NCI-H2171 treated with DMSO at 0.1 percent for 48 hours (cell line): ENCODE results near the gene CXCL3.
"Not testable (repeated sequence)": the region's sequence is repeated elsewhere in the genome, so short reads cannot be mapped to it uniquely, and the experiment has no call there.

ENCODE experiments used
- DNase-seq: peaks from one replicate; lab custom pipeline; 2025; lab: John Stamatoyannopoulos, UW

CXCL3 gene

DNA sequence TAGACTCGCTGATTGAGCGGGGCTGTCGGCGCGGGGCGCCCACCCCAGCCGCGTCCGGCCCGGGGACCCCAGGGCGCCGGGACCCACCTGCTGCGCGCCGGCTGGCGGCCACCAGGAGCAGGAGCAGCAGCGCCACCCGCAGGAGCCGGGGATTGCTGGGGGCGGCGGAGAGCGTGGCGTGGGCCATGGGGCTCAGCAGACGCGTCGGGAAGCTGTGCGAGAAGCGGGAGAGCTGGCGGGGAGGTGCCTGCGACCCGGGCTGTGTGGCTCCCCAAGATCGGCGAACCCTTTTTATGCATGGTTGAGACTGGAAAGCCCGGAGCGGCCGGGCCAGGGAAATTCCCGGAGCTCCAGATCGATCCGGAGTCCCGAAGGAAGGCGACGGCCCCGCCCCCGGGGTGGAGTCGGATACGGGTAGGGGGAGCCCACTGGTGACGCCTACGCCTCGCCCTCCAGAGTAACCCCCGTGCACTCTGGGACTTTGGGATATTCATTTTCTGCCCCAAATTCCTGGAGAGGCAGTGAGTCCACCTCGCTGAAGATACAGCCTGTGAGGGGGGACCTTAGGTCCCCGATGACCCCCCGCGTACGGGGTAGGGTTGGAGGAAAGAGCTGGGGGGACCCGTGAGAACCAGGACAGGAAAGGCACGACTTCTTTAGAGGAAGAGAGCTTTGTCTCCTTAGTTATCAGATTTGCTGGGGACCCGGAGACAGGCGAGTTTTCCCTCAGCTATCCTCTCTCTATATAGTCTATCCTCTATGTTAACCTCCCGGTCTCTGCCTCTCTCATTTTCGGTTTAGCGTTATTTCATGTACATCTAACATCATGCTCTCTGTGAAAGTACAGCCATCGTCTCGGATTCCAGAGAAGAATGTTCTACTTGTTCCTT lies at the start of gene CXCL3:
TSS of gene CXCL3 (minus strand) at position 265 of the 890 bp plus-strand sequence. CDS start at position 187, 78 bp downstream.
- DNase-seq, result no peak

DNA sequence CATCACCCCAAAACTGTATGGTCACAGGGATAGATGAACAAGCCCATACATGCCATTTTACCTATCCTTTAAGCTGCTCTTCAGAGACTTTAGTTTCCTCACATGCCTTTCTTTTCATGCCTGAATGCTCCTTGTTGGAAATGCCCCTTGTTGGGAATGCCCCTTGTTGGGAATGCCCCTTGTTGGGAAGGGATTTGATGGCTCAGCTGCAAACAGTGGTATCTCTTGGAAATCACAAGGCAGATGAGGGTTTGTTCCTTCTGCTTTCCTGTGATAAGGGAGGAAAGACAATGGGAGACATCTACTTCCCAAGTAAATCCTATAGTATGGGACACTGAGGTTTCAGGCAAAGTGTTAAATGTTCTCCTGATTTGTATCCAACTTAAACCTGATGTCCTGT lies 49.0 kb upstream of the CXCL3 start:
- DNase-seq, result no peak

DNA sequence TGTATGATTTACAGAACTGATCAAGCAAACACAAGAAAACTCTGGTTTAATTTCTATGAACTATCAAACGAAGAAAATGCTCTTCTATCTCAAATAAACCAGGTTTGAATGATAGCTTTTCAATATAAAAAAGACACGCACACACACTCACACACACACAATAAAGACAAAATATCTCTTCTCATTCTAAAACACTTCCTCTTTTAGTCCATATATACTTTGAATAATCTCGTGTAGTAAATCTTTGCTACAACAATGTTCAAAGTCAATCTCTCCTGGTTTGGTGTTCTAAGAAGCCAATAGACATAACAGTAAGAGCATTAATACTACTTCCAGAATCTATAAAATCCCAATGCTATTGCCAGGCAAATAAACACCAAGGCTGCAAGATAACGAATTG lies 47.2 kb upstream of the CXCL3 start:
- DNase-seq, result no peak

DNA sequence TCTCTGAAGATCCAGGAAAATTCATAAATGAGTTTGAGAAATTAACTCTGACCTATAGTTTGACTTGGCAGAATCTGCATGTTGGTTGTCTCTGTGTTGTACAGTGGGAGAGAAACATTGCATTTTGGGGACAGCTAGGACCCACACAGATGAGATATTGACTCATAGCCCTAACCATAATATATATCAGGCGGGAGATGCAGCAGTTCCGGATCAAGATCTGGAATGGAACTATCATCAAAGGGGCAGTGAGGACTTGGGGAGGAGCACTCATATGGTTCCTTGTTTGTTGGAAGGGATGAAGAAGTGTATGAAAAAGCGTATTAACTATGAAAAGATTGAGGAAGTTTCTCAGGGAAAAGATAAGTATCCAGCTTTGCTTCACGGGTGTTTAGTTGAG lies 46.5 kb upstream of the CXCL3 start:
- no peak for DNase-seq

DNA sequence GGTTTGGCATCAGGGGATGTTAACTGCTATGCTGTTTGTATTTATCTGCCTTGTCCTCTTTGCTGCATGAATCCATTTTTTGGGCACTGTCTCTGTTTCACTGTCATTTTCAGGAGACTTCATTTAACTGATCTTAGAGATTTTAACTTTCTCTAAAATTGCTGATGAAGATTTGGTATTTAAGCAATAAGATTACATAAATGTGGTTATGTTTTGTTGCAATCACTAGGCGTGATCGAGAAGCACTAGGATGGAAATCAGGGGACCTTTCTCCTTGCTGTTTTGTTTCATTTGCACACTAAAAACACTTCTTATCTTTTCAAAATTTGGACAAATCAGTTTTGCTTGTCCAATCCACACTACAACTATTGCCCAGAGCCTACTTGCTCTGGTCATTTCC lies 45.1 kb upstream of the CXCL3 start:
- DNase-seq, result no peak

DNA sequence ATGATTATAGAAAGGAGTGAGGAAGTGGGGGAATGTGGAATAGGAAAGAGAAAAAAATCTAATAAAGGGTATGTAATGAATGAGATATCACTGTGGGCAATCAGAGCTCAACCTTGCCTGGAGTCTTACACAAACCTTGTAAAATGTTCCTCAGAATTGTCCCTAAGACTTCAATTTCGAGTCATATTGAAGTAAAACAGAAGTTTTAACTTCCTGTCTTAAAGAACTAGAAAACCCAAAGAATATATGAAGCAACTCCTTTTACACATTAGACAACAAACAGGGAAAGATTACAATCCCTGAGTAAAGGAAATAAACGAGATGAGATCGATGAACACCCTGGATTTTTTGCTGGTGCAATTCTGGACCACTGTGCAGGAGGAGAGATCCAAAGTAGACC lies 42.5 kb upstream of the CXCL3 start:
- DNase-seq, result no peak

DNA sequence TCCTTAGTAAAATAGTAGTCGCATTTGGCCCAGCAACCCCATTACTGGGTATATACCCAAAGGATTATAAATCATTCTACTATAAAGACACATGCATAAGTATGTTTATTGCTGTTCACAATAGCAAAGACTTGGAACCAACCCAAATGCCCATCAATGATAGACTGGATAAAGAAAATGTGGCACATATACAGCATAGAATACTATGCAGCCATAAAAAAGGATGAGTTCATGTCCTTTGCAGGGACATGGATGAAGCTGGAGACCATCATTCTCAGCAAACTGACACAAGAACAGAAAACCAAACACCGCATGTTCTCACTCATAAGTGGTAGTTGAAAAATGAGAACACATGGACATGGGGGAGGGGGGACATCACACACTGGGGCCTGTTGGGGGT lies 41.9 kb upstream of the CXCL3 start:
- not testable (repeated sequence) for DNase-seq

DNA sequence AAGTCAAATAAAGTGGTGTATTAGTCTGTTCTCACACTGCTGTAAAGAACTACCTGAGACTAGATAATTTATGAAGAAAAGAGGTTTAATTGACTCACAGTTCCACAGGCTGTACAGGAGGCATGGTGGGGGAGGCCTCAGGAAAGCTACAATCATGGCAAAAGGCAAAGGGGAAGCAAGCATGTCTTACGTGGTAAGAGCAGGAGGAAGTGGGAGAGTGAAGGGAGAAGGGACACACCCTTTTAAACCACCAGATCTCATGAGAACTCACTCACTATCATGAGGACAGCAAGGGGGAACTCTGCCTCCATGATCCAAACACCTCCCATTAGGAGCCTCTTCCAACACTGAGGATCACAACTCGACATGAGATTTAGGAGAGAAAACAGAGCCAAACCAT lies 40.5 kb upstream of the CXCL3 start:
- not testable (repeated sequence) for DNase-seq

DNA sequence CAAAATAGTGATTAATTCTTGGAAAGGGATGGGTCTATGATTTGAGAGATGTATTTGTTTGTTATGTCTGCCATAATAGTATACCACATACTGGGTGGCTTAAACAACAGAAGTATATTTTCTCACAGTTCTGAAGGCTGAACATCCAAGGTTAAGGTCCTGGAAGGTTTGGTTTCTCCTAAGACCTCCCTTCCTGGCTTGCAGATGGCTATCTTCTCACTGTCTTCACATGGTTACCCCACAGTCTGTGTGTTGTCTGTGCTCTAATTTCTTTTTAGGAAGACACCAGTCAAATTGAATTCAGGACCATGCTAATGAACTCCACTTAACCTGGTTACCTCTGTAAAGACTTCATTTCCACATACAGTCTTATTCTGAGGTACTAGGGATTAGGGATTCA lies 34.9 kb upstream of the CXCL3 start:
- no peak for DNase-seq

DNA sequence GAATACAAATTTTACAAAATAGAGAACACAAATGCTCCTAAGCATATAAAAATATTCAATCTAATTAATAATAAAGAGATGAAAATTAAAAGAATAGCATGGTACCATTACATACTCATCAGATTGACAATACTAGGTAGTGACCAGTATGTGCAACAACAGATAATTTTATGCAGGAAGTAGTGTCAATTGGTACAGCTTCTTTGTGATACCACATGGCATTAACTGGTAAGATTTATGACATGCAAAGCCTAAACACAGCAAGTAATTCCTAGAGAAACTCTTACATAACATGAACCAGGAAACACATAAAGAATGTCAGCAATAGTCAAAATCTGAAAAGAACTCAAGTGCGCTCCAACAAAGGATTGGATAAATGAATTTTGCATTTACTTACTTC lies 34.2 kb upstream of the CXCL3 start:
- DNase-seq, result no peak

DNA sequence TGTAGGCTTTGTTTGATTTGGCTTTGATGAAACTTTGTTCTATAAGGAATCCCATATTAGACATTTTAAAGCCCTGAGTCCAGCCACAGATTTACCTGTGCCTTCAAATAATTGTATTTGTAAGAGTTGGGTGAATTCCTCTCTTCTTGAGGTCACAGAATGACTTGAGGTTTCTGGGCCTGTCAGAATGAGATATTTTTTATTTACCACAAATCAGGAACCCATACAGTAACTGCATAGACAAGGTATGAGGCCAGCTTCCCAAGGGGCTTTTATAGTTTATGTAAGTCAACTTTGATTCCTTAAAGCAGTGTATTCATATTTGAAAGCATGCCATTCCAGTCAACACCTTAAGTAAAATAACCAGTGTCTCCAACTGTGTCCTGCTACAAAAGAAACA lies 29.1 kb upstream of the CXCL3 start:
- no peak for DNase-seq

DNA sequence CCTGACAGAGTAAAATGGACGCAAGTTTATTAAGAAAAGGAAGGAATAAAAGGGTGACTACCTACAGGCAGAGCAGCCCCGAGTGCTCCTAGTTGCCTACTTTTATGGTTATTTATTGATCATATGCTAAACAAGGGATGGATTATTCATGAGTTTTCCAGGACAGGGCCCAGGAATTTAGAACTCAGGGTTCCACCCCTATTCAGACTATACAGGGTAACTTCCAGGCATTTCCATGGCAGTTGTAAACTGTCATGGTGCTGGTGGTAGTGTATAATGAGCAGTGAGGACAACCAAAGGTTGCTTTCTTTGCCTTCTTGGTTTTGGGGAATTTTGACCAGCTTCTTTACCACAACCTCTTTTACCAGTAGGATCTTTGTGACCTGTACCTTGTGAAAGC lies 27.7 kb upstream of the CXCL3 start:
- DNase-seq, result no peak

DNA sequence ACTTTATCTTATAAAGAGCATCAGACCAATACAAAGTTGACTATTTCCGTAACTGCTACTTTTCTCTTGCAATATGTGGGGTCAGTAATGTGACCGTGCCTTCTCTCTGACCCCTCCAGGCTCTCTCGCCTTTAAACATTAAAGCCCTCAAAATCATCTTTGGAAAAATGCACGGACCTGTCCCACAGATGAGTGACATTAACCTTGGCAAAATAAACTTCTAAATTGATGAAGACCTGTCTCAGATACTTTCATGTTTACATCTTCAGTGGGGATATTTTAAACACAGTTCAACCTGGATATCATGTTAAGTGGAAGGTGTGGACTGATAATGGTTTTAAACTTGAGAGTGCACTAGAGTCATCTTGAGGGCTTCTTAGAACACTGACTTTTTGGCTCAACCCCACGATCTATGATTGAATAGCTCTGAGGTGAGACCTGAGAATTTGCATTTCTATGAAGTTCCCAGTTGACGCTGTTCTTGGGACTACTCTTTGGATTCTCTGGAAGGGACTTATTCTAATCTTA lies 26.7 kb upstream of the CXCL3 start:
- no peak for DNase-seq

DNA sequence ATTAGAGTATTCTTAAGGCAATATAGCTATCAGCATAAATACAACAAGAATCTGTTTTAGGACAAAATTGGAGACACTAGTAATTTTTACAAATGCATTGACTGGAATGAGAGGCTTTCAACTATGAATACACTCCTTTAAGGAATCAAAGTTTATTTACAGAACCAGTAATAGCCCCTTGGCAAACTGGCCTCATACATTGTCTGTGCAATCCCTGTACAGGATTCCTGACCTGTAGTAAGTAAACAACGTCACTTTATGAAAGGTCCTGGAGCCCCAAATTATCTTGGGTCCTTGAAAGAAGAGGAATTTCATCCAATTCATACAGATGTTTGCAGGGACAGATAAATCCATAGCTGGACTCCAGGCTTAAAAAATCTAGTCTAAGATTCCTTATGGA lies 25.4 kb upstream of the CXCL3 start:
- no peak for DNase-seq

DNA sequence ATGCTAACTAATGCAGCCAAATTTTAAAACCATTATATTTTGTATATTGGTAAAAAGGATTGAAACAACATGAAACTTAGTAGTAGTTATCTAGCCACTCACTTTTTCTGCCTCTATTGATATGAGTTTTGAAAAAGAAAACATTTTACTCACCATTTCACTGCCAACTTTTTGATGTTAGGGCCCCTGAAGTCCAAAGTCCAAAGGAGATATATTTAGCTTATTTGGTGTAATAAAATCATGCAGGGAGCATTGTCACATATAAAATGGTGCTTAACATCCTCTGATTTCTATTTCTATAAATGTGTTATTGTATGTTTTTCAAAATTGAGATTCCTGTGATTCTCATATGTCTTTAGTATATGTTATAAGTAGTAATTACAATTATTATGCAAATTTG lies 24.5 kb upstream of the CXCL3 start:
- no peak for DNase-seq

DNA sequence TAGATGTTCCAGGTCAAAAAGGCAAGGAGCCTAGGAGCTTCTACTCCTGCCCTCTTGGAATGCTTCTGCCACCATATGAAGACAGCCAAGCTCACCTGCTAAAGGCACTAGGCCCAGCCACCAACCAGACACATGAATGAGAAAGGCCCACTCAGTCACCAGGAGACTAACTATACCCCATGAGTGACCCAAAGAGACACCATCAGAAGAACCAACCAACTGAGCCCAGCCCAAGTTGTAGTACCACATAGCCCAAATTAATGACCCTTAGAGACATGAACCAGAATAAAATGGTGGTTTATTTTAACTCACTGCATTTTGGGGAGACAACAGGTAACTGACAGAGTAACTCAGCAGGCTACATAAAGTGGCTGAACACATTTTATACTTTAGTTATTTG lies 22.9 kb upstream of the CXCL3 start:
- DNase-seq, result no peak

DNA sequence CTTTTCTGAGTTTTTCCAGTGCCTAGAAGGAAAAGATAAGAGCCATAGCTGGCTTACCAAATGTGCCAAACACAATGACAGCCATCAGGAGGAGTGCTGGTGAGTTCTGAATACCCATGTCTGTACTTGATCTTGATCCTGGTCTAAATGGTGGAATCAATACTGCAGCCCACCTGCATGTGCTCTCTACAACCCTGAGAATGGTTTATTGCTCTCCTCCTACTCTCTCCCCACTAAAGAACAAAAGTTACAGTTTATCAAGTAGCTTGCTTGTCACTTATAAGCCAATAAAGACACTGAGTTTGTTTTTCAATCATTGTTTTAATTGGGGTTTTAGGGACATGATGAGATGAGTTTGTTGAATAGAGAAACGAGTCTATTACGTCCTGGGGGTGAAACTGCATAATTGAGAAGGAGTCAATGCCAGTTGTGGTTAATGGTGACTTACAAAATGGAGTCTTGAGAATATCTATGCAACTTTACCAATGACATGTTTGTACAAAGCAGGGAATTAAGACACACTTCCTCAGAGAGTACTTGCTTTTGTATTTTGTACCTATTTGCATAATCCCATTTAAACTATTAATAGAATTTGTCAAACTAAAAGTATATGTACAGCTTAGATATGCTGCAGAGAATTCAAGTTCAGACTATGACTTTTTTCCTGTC lies 20.8 kb upstream of the CXCL3 start:
- DNase-seq, result no peak

DNA sequence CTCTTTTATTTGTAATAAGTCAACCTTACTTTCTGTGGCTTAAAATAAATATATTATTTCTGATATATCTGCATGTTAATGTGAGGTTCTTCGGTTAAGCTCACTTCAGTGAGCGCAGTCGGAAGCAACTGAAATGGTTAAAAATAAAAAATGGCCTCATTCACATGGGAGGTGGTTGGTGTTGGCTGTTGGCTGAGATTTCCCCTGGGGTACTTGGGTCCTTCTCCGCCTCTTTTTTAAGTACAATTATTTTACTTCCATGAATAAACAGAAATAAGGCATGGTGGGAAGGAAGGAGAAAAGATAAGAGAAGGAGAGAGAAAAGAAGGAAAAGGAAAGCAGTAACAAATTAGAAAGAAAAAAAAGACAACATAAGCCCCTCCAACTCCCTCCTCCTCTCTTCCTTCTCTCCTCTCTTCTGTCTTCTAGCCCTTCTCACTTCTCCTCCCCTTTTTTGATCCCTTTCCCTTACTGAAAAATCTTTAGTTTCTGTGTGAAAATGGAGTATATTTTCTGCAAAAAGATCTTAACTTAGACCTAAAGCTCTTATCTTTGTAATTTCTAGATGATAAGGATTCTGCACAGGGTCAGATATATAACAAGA lies 19.7 kb upstream of the CXCL3 start:
- DNase-seq, result no peak

DNA sequence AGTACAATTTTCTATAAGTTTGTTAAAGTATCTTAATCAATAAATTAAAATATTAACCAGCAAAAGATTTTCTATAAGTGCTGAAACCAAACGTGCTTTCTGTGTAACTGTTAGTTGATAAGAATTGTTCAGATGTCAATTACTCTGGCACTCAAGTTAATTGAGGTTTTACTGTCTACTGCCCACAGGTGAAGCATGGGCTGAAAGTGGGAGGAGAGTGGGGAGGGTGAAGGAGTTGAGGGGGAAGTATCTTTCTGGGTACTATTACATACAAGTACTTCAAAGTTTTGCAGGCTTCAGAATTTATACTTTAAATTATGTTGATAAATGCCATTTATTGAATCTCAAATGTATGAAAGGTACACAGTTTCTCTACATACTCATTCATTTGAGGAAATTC lies 19.1 kb upstream of the CXCL3 start:
- DNase-seq, result no peak

DNA sequence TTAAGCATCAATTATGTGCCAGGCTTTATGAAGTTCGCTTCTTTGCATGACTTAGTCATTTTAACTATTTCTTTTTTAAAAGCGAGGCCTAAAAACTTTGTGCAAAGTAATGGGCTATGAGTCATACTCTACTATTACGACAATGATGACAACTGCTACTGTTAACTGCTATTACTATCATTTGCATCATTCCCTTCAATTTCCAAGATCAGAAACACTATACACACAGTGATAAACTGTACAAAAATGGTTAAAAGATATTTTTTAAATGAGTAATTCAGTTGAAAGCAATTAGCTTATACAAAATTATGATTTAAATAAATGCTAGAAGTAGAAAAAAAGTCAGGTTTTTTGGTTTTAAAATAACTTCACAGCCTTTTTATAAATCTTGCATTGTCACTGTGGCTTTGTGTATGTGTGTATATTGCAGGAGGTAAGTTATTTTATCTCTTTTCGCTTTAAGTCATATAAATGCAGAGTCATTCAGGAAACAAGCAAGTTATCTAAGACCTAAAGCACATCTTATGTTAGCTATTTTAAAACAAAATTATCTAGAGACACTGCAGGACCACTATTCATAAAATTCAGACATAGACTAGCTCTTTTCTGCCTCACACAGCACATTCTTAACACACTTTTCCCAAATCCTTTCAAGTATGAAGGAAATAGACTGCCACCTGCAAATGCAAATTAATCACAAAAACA lies 18.5 kb upstream of the CXCL3 start:
- DNase-seq, result no peak

DNA sequence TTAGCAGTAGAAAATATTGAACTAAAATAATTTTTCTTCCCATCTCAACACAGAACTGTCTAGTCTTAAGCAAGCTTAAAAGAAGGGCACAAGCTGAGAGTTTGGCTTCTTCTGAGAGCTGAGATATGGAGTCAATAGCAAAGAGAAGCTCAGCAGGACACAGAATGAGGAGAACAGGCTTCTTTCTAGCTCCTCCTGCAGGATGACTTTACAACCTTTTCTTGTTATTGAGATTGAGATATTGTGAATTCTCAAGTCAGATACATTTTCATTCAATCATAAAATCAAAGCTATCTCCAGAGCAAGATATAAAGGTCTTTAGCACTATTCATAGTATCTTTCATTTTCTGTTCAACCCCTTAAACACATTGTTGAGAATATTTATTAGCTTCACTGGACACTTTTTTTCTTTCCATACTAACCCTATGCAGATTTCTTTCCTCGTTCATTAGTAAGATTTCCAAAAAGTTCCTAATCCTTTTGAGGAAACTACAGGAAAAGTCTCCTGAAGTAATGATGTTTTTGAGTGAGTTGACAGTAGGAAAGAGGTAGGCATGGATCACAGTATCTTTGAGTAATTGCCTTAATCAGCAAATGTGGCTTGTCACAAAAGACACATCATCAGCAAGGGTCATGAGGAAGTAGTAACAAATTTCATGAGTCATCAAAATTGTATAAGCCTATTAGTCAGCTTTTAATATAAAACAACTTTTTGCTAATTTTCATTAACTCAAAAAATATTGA lies 17.8 kb upstream of the CXCL3 start:
- DNase-seq, result no peak

DNA sequence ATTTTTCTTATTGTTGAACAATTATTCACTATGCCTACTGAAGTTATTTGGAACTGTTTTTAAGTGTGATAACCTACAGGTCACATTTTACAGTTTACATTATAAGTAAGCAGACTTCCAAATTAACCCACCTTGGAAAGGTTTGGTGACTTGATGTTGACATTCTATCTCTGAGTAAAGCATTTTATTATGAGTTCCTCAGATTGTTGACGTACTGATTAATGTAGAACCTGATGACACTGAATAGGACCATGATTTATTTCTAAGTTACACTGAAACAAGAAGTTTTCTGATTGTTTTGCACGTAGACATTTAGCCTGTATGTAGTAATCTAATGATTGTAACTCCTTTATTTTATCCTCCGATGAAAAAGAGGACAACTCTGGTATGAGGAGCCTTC lies 17.0 kb upstream of the CXCL3 start:
- DNase-seq, result no peak
